HCT116 (cell line): ENCODE data around the gene RNF169. TPM values are rescaled to one million over a fixed set of nuclear protein-coding genes. Genes with fewer than 3 reads are reported as not detected.

Experiments
- ATAC-seq: fragments of 200-7000 bp; cut with Tn5 transposase; 2 replicates; pipeline ENCODE4 v1.9.1; 2020; ENCODE audit warnings: mild to moderate bottlenecking, moderate library complexity
- BruUV-seq: library from RNA; stranded (reverse); fragments of 400-500 nt; replicated peaks from 2 replicates; lab custom pipeline; 2021; lab: Mats Ljungman, UMichigan
- CTCF ChIA-PET: fragments of 300-600 bp; sonication (Branson Sonifier 250); formaldehyde crosslinking; loops from one replicate; lab custom pipeline; 2021; ENCODE audit warnings: antibody characterized with exemption; lab: Charles Lee
- POLR2A ChIA-PET: fragments of 300-600, 350-600 bp; sonication (Branson Sonifier 250); formaldehyde crosslinking; loops from one replicate; lab custom pipeline; 2021; ENCODE audit warnings: antibody characterized with exemption; lab: Charles Lee
- RAD21 ChIA-PET, 2 experiments: fragments of 300-600 bp; sonication (Branson Sonifier 250); formaldehyde crosslinking; loops; one replicate each; lab custom pipeline; 2023; ENCODE audit warnings: low total read pairs in 2 of 2; ENCODE audit not compliant: uncharacterized antibody in 2 of 2, unreplicated experiment in 2 of 2, low non-redundant PET in 1 of 2; lab: Charles Lee
- DNase-seq: peaks from one replicate; pipeline ENCODE4 v3.0.0-alpha.2; 2010; ENCODE audit warnings: low read depth, low spot score
- H2AFZ ChIP-seq: fragments of 200-600 bp; shearing (Covaris generic), sonication (generic); 2 replicates; pipeline ENCODE4 v1.6.1; 2017; ENCODE audit warnings: low read depth, mixed run types, mixed read lengths, antibody characterized with exemption, low read length; ENCODE audit not compliant: poor library complexity, severe bottlenecking
- H3K27ac ChIP-seq: 2 replicates; pipeline ENCODE4 v1.5.1; 2012; ENCODE audit warnings: low read depth, low read length
- H3K27me3 ChIP-seq: fragments of 200-600 bp; sonication (generic); 2 replicates; pipeline ENCODE4 v1.6.1; 2016; ENCODE audit warnings: mixed run types, low read length, mixed read lengths; ENCODE audit not compliant: insufficient read depth
- H3K36me3 ChIP-seq, 2 experiments: fragments of 200-500 bp in 1 of 2; fragments of 200-600 bp in 1 of 2; sonication (Bioruptor generic) in 1 of 2; sonication (generic) in 1 of 2; 2 replicates each; pipeline versions ENCODE4 v1.5.1 to v1.6.1; 2014 to 2016; ENCODE audit warnings: low read length in 2 of 2, inconsistent platforms in 1 of 2, mixed read lengths in 1 of 2, mixed run types in 1 of 2; ENCODE audit not compliant: insufficient read depth in 2 of 2, control insufficient read depth in 1 of 2
- H3K4me1 ChIP-seq, 2 experiments: fragments of 200-600 bp in 1 of 2; sonication (generic) in 1 of 2; 2 replicates each; pipeline versions ENCODE4 v1.5.1 to v1.6.1; 2012 to 2017; ENCODE audit warnings: low read length in 2 of 2, inconsistent platforms in 1 of 2, mild to moderate bottlenecking in 1 of 2, mixed read lengths in 1 of 2, mixed run types in 1 of 2, moderate library complexity in 1 of 2; ENCODE audit not compliant: insufficient read depth in 2 of 2, control insufficient read depth in 1 of 2
- H3K4me2 ChIP-seq: fragments of 200-600 bp; sonication (generic); 2 replicates; pipeline ENCODE4 v1.6.1; 2017; ENCODE audit warnings: mixed run types, low read length, mixed read lengths
- H3K4me3 ChIP-seq, 2 experiments: fragments of 200-600 bp in 1 of 2; sonication (generic) in 1 of 2; replicated peaks in 1 of 2; 2 replicates each; pipeline ENCODE4 v1.5.1; 2011 to 2016; ENCODE audit warnings: low read length in 2 of 2, control low read depth in 1 of 2, low read depth in 1 of 2, mild to moderate bottlenecking in 1 of 2, mixed read lengths in 1 of 2, mixed run types in 1 of 2
- H3K79me2 ChIP-seq: fragments of 200-600 bp; sonication (generic); 2 replicates; pipeline ENCODE4 v1.6.1; 2017; ENCODE audit warnings: mild to moderate bottlenecking, mixed run types, low read length, moderate library complexity, mixed read lengths; ENCODE audit not compliant: insufficient read depth
- H3K9ac ChIP-seq: fragments of 200-600 bp; sonication (generic); 2 replicates; pipeline ENCODE4 v1.6.1; 2016; ENCODE audit warnings: low read length, mixed read lengths
- H3K9me2 ChIP-seq: fragments of 200-600 bp; sonication (generic), shearing (Covaris generic); 2 replicates; pipeline ENCODE4 v1.6.1; 2017; ENCODE audit warnings: mixed run types, mild to moderate bottlenecking, moderate library complexity; ENCODE audit not compliant: insufficient read depth
- H3K9me3 ChIP-seq, 2 experiments: fragments of 200-500 bp in 1 of 2; fragments of 200-600 bp in 1 of 2; sonication (Bioruptor generic) in 1 of 2; sonication (generic) in 1 of 2; 2 replicates each; pipeline ENCODE4 v1.6.1; 2014 to 2017; ENCODE audit warnings: low read length in 2 of 2, mixed read lengths in 2 of 2, inconsistent platforms in 1 of 2, low read depth in 1 of 2, mild to moderate bottlenecking in 1 of 2, mixed run types in 1 of 2, moderate library complexity in 1 of 2; ENCODE audit not compliant: control insufficient read depth in 1 of 2, insufficient read depth in 1 of 2
- H4K20me1 ChIP-seq: fragments of 200-600 bp; sonication (generic), shearing (Covaris generic); 2 replicates; pipeline ENCODE4 v1.6.1; 2017; ENCODE audit warnings: mixed run types, mild to moderate bottlenecking, moderate library complexity; ENCODE audit not compliant: insufficient read depth
- CBX3 ChIP-seq: IDR thresholded peaks from 2 replicates; pipeline ENCODE4 v1.6.1; 2012; ENCODE audit warnings: low read depth
- CEBPB ChIP-seq: IDR thresholded peaks from 2 replicates; pipeline ENCODE4 v1.6.1; 2012; ENCODE audit warnings: low read depth
- EZH2phosphoT487 ChIP-seq: fragments of 200-600 bp; IDR thresholded peaks from 2 replicates; pipeline ENCODE4 v1.6.1; 2018; ENCODE audit warnings: antibody characterized with exemption, borderline replicate concordance
- POLR2A ChIP-seq: IDR thresholded peaks from 2 replicates; pipeline ENCODE4 v1.7.0; 2011; ENCODE audit warnings: borderline replicate concordance; ENCODE audit not compliant: insufficient read depth, insufficient read length; ENCODE audit errors: extremely low read depth
- RAD21 ChIP-seq: IDR thresholded peaks from 2 replicates; pipeline ENCODE4 v1.6.1; 2012; ENCODE audit warnings: low read depth, mild to moderate bottlenecking
- REST ChIP-seq: IDR thresholded peaks from 2 replicates; pipeline ENCODE4 v1.6.1; 2012; ENCODE audit warnings: low read depth
- ZFX ChIP-seq: fragments of 450-650 bp; IDR thresholded peaks from 2 replicates; pipeline ENCODE4 v1.6.1; 2017
- ZNF274 ChIP-seq: fragments of 200-500 bp; sonication (Bioruptor generic); IDR thresholded peaks from 2 replicates; pipeline ENCODE4 v1.6.1; 2014; ENCODE audit warnings: mild to moderate bottlenecking, low read depth, low read length, inconsistent platforms
- intact Hi-C: fragments of 100-400 bp; cut with micrococcal nuclease; formaldehyde crosslinking; loops from 2 replicates; pipeline ENCODE4 v1.10.0; 2022
- total RNA-seq: library from RNA; stranded (reverse); gene quantifications from one replicate; pipeline ENCODE4 v1.2.1, GENCODE V29; 2021; ENCODE audit not compliant: unreplicated experiment

The RNF169 gene
- total RNA-seq, 1 experiment from 2014 or later, result 22.5 TPM

GRCh38 chr11:74791333-74792100, 42.9 kb downstream of the RNF169 start:
- BruUV-seq, result no TSS peak
- no peak overlapping the region for H3K4me3 ChIP-seq
- H3K4me1 ChIP-seq, result no peaks in the 10 kb centered on the region
- no peak overlapping the region for H3K9ac ChIP-seq
- H2AFZ ChIP-seq, result no peak overlapping the region
- no peaks in the 10 kb centered on the region for H4K20me1 ChIP-seq
- POLR2A ChIA-PET, result no interaction called here
- ATAC-seq (no peak), DNase-seq (no peak)
- CTCF ChIA-PET, result no interaction called here
- RAD21 ChIA-PET, result no interaction called here
- H3K9me3 ChIP-seq, result no peaks in the 10 kb centered on the region
- no peaks in the 10 kb centered on the region for H3K9me2 ChIP-seq
- peaks cover 0 to 7% of the 10 kb centered on the region in 2 experiments; a peak in 1 of 4 replicates for H3K36me3 ChIP-seq
- H3K27ac ChIP-seq, result no peak overlapping the region
- intact Hi-C loops, result no loop called here
- peaks cover 20% of the 10 kb centered on the region for H3K79me2 ChIP-seq
- H3K27me3 ChIP-seq, result no peaks in the 10 kb centered on the region
- no peak overlapping the region for H3K4me2 ChIP-seq
- TF ChIP-seq CEBPB (no peak), EZH2phosphoT487 (no peak), ZFX (no peak), POLR2A (no peak), CBX3 (no peak), ZNF274 (no peak), REST (no peak), RAD21 (no peak)
